GM19328 (cell line): ENCODE measurements around the gene FGR.
"Not testable (repeated sequence)": the region's sequence is repeated elsewhere in the genome, so short reads cannot be mapped to it uniquely, and the experiment has no call there.

Experiments
- ATAC-seq: cut with Tn5 transposase; IDR thresholded peaks from one replicate; pipeline ENCODE4 v1.9.1; 2021; ENCODE audit warnings: mild to moderate bottlenecking, moderate library complexity; ENCODE audit not compliant: unreplicated experiment

FGR gene

DNA sequence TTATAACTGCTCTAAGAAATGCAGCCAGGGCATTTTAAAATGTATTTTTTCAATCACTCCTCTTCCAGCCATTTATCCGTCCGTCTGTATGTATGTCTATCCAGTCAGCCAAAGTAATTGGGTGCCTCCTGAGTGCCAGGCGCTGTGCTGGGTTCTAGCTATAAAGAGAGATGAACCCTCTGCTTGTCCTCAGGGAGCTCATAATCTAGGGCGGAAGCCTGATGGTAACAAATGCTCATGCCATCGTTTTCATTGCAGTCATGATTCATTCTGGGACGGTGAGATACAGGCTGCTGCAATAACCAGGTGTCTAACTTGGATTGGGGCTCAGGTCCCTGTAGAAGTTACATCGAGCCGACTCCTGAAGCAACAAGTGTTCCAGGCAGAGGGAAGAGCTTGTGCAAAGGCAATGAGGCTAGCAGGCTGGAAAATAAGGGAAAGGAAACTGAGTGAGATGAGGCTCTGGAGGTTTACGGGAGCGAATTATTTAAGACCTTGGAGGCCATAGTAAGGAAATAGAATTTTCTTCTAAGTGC, 25.4 kb upstream of the FGR start:
- no peak for ATAC-seq

DNA sequence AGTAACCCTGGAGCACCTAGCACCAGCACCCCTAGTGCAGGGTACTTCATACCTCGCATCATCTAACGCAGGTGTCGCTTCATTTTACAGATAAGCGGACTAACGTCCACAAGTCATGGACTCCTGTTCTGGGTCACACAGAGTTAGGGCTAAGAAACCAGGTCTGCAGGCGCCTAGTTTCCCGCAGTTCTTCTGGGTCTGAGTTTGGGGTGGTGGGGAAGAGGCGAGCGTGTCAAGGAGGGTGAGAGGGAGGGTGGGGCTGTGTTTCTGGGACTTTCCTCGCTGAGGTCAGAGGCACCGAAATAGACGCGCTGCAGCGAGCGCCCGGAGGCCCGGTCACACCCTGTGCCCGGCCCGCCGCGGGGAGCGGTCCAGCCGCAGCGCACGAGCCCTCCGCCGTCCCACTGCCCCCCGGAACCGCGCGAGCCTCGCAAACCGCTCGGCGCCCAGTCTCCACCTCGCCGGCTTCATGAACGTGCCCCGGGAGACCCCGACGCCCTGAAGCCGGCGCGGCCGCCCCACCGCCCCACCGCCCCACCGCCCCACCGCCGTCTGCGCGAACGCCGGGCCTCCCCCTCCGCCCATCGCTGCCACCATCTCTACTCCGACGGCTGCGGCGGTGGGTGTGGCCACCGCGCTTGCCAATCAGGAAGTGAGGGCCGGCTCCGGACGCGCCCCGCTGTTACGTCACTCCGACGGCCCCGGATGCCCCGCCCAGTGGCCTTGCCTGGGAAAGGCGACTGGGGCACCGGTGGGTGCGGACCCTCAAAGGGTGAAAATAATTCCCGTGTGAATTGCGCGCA, 24.7 kb upstream of the FGR start:
- peak; percentile 66 for ATAC-seq

DNA sequence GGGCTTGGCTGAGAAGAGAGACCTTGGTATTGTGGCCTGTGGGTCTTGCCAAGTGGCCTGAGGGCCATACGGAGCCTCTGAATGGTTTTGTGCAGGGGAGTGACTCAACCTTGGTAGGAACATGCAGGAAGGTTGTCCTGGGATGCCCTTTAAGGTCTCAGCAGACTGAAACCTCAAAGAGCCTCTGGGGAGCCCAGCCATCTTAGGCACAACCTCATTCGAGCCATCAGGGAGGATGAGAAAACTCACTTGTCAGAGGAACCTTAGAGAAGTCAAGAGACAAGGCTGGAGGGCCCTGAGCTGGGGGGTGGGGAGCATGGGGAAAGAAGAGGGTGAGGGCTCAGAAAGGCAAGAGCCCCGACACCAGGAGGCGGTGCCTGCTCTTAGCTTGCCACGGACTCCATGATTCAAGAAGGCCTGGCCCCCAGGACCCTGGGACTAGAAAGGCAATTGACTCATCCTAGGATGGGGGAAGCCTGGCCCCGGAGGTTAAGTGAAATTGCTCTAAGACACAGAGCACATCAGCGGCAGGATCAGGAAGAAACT, 24.0 kb upstream of the FGR start:
- peak; percentile 16 for ATAC-seq

DNA sequence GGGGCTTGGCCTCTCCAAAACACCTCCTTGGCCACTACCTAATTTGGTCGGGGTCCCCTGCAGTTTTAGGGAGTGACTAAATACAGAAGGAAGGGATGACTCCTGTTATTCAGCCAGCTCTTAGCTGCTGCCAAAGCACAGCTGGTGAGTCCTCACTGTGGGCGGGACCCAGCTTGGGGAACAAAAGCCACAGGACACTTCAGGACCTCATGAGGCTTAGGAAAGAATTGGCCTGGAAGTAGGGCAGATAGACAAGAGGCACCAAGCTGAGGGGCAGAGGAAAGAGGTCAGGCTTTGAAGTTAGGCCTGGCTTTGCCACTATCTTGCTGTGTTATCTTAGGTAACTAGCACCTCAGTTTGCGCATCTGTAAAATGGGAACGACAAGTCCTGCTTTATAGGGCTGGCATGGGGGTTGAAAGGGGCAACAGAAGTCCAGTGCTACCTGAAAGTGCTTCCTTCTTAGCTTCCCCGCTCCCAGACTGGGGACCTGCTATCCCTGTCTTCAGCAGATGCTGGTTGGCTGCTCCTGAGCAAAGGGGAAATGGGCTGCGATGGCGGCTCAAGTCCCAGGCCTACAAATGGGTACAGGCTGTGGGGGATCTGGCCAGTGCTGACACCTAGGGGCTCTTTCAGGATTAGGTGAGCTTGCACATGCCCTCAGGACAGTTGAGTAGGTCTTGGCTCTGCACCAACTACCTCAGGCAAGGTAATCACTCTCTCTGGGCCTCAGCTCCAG, 21.3 kb upstream of the FGR start:
- no peak for ATAC-seq

DNA sequence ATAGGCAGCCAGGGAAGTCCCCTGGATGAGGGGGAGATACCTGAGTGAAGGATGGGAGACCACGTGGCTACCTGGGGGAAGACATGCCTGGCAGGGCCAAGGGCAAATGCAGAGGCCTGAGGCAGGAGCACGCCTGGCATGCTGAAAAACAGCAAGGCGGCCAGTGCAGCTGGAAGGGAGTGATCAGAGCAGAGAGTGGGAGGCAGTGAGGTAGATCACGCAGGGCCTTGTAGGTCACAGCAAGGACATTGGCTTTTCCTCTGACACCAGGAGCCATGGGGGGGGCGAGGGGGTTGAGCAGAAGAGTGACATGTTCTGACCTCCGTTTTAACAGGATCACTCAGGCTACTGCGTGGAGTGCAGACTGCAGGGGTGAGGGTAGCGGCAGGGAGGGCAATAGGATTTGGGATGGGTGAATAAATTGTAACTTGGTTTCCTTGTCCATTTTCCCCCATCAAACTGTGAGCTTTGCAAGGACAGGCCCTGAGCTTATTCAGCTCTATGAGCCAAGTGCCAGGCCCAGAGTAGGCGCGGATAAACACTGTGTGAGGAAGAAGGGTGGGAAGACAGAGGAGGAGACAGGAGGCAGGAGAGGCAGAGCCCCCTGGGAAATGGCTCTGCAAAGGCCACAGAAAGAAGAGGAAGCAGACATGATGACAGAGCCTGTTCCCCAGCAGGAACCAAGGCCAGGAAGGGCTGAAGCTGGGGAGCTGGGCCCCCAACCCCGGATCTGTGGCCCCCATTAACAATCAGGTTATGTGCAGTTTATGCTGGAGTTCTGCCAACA, 20.4 kb upstream of the FGR start:
- no peak for ATAC-seq

DNA sequence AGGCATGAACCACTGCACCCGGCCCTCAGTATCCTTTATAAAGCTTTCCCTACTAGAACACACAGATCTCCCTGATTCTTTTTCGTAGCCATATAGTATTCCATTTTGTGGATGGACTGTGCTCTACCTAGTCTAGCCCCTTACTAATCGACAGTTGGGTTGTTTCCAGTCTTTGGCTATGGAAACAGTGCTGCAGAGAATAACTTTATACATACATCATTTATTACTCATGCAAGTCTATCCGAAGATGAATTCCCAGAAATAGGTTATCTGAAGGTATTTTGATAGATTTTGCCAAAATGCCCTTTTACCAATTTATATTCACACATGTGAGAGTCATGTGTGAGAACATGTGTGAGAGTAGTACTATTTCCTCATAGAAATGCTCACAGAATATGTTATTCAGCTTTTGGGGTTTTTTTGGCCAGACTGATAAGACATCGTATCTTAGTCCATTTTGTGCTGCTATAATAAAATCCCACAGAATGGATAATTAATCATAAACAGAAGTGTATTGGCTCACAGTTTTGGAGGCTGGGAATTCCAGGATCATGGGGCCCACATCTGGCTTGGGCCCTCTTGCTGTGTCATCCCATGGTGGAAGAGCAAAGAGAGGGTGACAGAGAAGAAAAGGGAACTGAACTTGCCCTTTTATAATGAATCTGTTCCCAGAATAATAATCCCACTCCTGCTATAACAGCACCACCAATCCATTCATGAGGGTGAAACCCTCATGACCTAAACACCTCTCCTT, 17.3 kb upstream of the FGR start:
- no peak for ATAC-seq

DNA sequence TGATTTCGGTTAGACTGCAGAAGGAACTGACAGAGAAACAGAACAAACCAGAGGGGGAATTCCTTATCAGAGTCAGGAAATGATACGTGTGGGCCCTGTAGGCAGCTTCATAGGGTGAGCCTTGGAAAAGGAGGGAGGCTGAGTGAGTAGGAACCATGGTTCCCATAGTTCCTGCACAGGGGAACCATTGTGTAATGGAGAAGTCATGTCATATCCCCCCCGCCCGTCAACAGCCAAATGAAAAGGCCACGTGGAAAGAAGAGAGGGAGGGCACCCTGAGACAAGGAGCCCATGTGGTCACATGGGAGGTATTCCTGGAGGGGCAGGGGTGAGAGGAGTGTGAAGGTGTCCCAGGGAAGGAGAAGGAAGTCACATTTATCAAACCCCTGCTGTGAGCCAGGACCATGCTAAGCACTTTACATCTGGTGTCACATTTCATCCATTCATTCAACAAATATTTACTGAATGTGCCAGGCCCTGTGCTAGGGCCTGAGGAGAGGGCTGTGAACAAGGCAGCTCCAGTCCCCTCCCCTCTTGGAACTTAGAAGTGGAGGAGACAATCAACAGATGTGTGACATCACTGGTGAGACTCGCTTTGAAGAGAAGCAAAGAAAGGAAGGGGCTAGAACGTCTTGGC, 15.7 kb upstream of the FGR start:
- no peak for ATAC-seq

DNA sequence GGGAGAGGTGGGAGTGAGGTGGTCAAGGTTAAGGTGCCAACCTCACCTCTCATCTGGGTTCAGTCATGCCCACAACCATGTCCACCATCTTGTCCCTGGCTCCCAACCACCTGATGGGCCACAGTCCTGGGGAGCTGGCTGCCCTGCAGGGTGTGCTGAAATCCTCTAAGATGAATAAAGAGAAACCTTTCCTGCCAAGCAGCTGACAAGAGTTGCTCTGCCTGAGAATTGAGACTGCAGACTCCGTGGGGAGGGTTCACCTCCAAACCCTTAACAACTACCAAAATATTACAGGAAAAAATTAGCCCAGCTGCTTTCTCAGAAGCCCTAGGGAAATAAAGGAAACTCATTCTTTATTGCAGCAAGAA, 15.2 kb upstream of the FGR start:
- no peak for ATAC-seq

DNA sequence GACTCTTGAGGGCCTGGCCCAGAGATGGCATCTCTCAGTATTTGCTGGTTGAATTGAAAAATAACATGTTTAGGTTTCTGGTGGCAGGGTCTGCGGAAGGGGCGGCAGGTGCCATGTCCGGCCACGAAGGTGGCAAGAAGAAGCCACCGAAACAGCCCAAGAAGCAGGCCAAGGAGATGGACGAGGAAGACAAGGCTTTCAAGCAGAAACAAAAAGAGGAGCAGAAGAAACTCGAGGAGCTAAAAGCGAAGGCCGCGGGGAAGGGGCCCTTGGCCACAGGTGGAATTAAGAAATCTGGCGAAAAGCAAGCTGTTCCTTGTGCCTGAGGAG, 14.3 kb upstream of the FGR start:
- no peak for ATAC-seq

DNA sequence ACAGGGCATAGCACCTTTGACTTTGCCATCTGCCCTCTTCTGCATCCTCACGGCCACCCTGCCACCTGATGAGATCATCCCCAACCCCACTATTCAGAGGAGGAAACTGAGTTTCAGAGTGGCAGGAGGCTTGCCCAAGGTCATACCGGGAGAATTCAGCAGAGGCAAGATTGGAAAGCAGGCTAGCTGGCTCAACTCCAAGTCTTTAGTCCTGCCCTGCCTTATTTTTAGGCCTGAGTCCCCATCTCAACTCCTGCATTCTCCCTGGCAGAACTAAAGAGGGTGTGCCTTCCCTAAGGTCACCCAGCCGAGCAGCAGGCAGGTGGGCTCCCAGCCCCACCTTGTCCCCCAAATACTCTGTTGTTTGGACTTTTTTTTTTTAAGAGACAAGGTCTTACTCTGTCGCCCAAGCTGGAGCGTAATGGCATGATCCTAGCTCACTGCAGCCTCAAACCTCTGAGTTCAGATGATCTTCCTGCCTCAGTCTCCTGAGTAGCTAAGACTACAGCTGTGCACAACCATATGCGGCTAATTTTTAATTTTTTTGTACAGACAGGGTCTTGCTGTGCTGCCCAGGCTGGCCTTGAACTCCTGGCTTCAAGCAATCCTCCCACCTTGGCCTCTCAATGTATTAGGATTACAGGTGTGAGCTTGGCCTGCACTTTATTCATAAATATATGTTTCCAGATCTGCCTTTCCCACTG, 13.8 kb upstream of the FGR start:
- no peak for ATAC-seq

DNA sequence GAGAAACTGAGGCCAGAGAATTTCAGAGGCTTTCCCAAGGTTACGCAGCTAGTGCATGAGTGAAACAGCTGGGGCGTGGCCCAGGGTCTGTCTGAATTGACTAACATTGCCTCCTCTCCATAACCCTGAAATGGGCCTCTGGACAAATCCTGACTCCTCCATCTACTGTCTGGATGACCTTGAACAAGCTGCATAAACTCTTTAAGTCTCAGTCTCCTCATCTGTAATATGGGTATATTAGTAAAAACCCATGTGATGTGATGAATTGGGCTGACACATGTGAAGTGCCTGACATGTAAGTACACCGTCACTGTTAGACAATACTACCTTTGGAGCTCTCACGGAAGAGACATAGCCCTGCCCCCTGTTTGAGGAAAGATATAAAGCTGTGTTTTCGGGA, 12.3 kb upstream of the FGR start:
- no peak for ATAC-seq

DNA sequence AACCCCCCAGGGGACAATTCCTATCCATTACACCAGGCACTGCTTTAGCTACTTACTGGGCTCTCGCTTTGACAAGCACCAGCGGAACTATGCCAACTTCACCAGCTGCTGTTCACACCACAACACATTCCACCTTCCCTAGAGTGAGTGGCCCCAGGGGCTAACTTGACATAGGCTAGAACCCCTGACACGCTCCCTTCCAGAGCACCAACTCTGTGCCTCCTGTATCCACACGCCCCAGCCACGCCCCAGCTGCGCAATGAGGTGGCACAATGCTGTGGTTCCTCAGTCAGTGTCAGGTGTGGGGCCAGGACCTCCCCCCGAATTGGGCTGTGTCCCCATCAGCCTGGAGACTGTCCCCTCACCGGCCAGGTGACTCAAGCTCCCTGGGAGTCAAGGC, 11.7 kb upstream of the FGR start:
- no peak for ATAC-seq

DNA sequence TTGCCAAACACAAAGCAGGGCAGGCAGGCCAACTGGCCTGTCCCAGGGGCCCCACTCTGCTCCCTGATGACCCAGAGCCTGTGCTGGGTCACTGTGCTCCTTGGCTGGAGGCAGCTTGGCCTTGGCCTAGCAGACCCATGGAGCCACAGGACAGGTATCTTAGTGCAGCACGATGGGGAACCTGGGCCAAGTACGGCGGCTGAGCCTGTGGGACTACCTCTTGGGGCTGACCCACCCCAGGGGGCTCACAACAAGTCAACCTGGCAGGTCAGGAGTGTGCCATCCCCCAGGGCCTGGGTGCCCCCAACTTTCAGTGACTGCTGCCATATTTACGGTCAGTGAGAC, 10.1 kb upstream of the FGR start:
- no peak for ATAC-seq

DNA sequence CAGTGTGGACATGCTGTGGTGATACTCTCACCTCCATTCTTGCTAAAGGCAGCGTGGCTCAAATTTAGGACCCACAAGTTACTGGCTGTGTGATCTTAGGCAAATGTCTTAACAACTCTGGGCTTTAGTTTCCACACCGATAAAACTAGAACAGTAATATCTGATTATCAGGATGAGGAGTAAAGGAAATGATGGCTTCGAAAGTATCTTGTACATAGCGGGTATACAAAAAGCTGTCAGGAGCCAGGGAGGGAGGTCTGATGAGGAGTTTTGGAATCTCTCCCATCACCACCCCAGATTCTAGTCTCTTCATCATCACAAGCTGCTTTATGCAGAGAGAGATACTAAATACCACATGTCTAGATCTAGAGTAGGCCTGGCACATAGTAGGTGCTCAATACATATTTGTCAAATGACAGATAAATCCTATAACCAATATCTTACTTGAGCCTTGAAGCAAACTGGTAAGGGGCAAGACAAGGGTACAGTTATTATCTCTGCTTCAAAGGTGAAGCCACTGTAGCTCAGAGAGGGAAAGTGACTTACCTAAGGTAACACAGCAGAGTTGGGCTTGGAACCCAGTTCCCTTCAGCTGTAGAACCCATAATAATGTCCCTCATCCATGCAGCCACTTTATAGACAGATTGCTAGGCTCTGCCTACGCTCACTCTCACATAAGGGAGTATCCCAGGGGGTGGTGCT, 9.5 kb upstream of the FGR start:
- no peak for ATAC-seq

DNA sequence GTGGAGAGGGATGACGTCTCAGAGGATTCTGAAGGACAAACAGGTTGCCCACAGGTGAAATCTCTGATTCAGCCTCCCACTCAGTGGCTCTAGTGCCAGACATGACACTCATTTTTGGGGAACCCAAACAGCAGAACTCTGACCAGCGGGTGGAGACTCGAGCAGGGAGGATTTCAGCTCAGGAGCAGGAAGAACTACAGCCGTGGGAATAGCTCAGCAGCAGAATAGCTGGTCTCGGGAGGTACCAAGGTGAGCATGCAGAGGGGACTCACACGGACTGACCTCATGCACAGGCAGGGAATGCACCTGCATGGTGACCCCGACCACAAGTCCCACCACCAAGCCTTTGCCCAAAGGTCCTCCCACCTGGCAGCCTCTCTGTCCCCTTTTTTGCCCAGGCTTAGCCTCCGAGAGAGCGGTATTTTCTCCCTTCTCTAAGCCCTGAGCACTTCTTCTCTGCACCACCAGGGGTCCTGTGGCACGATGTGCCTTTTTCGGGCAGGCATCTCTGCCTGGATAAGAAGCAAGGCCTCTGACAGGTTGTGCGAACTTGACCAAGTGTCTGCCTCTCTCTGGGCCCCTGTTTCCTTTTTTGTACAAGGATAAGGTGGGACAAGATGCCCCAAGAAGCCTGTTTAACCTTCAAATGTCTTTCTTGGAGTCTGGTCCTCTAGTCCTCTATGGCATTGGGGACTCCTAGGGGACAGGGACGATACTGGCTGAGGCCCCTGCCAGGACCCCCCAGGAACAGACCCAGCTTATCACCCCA, 8.8 kb upstream of the FGR start:
- no peak for ATAC-seq

DNA sequence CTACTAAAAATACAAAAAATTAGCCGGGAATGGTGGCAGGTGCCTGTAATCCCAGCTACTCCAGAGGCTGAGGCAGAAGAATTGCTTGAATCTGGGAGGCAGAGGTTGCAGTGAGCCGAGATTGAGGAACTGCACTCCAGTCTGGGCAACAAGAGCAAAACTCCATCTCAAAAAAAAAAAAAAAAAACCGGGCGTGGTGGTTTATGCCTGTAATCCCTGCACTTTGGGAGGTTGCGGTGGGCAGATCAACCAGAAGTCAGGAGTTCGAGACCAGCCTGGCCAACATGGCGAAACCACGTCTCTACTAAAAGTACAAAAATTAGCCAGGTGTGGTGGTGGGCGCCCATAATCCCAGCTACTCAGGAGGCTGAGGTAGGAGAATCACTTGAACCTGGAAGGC, 5.5 kb upstream of the FGR start:
- not testable (repeated sequence) for ATAC-seq

DNA sequence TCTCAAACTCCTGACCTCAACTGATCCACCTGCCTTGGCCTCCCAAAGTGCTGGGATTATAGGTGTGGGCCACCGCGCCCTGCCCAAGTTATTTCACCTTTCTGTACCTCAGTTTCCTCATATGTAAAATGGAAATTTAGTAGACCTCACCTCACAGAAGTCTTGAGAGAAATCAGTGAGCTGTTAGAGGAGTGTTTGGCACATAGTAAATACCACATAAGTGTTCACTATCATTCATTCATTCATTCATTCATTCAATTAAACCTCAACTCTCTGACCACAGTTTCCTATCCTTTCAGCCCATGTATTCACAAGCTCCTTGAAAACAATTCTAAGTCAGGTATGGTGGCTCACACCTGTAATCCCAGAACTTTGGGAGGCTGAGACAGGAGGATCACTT, 3.8 kb upstream of the FGR start:
- no peak for ATAC-seq

DNA sequence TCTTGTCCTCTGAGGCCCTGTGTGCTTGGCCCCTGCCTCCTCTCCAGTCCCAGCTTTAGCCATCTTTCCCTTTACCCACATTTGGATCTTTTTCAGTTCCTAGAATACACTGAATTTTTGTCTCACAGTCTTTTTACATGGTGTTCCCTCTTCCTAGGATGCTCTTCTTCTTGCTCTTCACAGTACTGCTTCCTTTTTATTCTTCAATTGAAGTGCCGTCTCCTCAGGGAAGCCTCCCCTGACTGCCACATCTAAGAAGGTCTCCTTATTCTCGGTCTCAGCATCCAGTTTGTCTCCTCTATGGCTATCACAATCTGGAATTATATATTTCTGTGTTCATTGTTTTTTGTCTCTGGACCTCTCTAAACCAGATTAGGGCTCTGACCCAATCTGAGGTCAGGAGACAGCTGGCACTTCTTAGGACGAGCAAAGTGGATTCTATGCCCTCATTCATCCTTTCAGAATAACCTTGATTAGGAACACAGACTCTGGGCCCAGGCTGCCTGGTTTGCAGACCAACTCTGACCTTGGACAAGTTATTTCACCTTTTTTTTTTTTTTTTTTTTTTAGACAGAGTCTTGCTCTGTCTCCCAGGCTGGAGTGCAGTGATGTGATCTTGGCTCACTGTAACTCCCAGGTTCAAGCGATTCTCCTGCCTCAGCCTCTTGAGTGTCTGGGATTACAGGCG, 3.2 kb upstream of the FGR start:
- ATAC-seq = no peak
